Prostate gland (tissue), 2 donors: ENCODE results near the gene ZBTB11.

Experiments used
- CTCF ChIP-seq, 4 experiments: fragments of 200-600 bp in 2 of 4; fragments of 450-650 bp in 2 of 4; sonication (generic) in 2 of 4; IDR thresholded peaks; 1 replicate in 3 of 4; 2 replicates in 1 of 4; pipeline ENCODE4 v1.5.1; 2016 to 2019; ENCODE audit warnings: antibody characterized with exemption in 4 of 4, mild to moderate bottlenecking in 2 of 4, moderate library complexity in 2 of 4
- POLR2A ChIP-seq: fragments of 450-650 bp; IDR thresholded peaks from one replicate; pipeline ENCODE4 v1.6.1; 2016; ENCODE audit warnings: antibody characterized with exemption, mild to moderate bottlenecking

- TF ChIP-seq CTCF (IDR thresholded peaks at IDR 0.05) (no peak), POLR2A (no peak)
These were observed 57.2 kb downstream of the ZBTB11 start for GRCh38 chr3:101619734-101620133.
